Measurements from ENCODE around the gene P3H2. TPM values are rescaled to one million over a fixed set of nuclear protein-coding genes. Genes with fewer than 3 reads are reported as not detected.

P3H2 gene
- total and polyA plus RNA-seq, 2 experiments from 2014 or later: 8.2 to 24.2 TPM

- TF ChIP-seq ZNF462 (CRISPR knock-in tag; IDR thresholded peaks at IDR 0.05) (no peak), EZH2phosphoT487 (IDR thresholded peaks at IDR 0.05; ENCODE audit: unreplicated experiment) (no peak), CTCF (conservative IDR thresholded peaks at IDR 0.05; ENCODE audit: low read depth in 2 of 2) (no peak), REST (IDR thresholded peaks at IDR 0.05; ENCODE audit: unreplicated experiment) (no peak), ZNF114 (CRISPR knock-in tag; IDR thresholded peaks at IDR 0.05) (no peak)
Observed at GRCh38 chr3:190051641-190052040, 69.1 kb downstream of the P3H2 start (continued).

Data from GM23338 (cell line).